ENCODE data around the gene ZDHHC1. TPM values are rescaled to one million over a fixed set of nuclear protein-coding genes. Genes with fewer than 3 reads are reported as not detected.

Gene ZDHHC1
- polyA plus RNA-seq, 1 of the 3 experiments (the other 2 are of a cell fraction) = 15.8 TPM

DNA sequence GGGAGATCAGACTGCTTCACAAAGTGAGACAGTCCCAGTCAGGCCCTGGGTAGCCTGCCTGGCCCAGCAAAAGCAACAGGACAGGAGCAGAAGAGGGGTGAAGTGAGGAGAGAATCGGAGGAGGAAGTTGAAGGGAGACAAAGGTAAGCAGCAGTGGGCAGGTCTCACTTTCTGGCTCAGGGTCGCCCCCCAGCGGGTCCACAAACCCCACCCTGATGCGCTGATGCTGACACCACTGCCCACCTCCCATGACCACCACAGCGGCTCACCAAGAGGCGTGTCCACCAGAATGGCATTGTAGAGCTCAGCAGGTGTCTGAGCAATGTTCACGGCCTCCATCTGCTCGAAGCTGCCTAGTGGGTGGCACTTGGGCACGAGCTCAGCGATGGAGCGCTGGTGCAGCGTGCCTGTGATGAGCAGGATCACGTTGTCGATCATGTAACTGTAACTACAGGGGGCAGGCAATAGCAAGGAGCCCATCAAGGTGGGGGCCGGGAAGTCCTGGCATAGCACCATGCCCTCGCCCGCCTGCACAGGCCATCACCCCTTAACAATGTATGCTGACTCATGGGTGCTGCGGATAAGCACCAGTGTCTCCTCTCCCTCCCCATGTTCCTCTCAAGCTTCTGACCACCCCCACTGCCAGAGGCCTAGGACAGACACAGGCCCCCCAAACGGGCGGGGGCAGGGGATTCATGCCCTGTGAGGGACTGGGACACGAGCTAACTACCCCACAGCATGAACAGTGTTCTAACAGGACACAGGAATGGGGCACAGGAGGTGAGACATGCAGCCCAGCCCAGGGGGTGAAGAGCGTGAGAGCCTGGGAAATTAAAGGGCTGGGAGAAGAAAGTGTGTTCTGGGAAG, 28.2 kb upstream of the ZDHHC1 start:
- 89% methylated on average over 15 of the region's 22 CpGs for WGBS (ENCODE audit: low lambda C conversion rate)
- Histone ChIP-seq H3K4me2 (no peak overlapping the region), H3K4me3 (ENCODE audit: low read depth in 2 of 2, low read length in 1 of 2) (no peak overlapping the region), H2AFZ (ENCODE audit: low read depth) (no peak overlapping the region), H3K79me2 (ENCODE audit: insufficient read depth) (peaks cover 4% of the 10 kb centered on the region; the same call in 1 of the 2 replicates), H3K27ac (ENCODE audit: low read depth in 2 of 2, low read length in 1 of 2) (no peak overlapping the region; a peak in 1 of 4 replicates), H3F3A (replicated peaks; ENCODE audit: insufficient read depth) (no peaks in the 10 kb centered on the region), H3K9me3 (no peaks in the 10 kb centered on the region), H3K4me1 (ENCODE audit: control insufficient read depth in 1 of 2, insufficient read depth in 2 of 2, low read depth in 1 of 2, low read length in 1 of 2) (peaks cover 0 to 44% of the 10 kb centered on the region in 2 experiments; a peak in 1 of 4 replicates), H3K9ac (no peak overlapping the region), H3K36me3 (replicated peaks in 1 of 2; ENCODE audit: control insufficient read depth in 1 of 2, insufficient read depth in 2 of 2, low read length in 1 of 2) (peaks cover 0 to 31% of the 10 kb centered on the region in 2 experiments), H3K27me3 (ENCODE audit: insufficient read depth) (no peaks in the 10 kb centered on the region), H3K9me2 (no peaks in the 10 kb centered on the region), H4K20me1 (ENCODE audit: insufficient read depth) (peaks cover 25% of the 10 kb centered on the region; the same call in 1 of the 2 replicates)
- no peak for DNase-seq
- POLR2A ChIA-PET = interaction anchor here (0.7 kb wide), 1 partner anchor 13 kb away, joined by 3 read pairs; the partner anchor contains the start of gene HSD11B2
- no peak for TF ChIP-seq EZH2phosphoT487 (IDR thresholded peaks at IDR 0.05; ENCODE audit: borderline replicate concordance, low read depth)
- no peak for TF ChIP-seq GABPA (IDR thresholded peaks at IDR 0.05; ENCODE audit: low read depth)
- TF ChIP-seq USF2 (IDR thresholded peaks at IDR 0.05; ENCODE audit: borderline replicate concordance, low read depth, low read length) = no peak
- TF ChIP-seq SMC3 (IDR thresholded peaks at IDR 0.05; ENCODE audit: low read depth, low read length) = no peak
- TF ChIP-seq IRF3 (IDR thresholded peaks at IDR 0.05; ENCODE audit: low read depth, low read length) = no peak
- TF ChIP-seq RXRA (IDR thresholded peaks at IDR 0.05; ENCODE audit: borderline replicate concordance, low read depth) = no peak
- no peak for TF ChIP-seq MAX (IDR thresholded peaks at IDR 0.05; ENCODE audit: low read depth)
- no peak for TF ChIP-seq ELF1 (IDR thresholded peaks at IDR 0.05)
- TF ChIP-seq FOSL2 (IDR thresholded peaks at IDR 0.05; ENCODE audit: borderline replicate concordance, low read depth) = no peak
- TF ChIP-seq TEAD4 (IDR thresholded peaks at IDR 0.05; ENCODE audit: borderline replicate concordance, insufficient read depth) = no peak
- TF ChIP-seq SIN3A (IDR thresholded peaks at IDR 0.05; ENCODE audit: borderline replicate concordance, low read depth, low read length) = no peak
- TF ChIP-seq YY1 (IDR thresholded peaks at IDR 0.05; ENCODE audit: low read depth) = no peak
- TF ChIP-seq, protein P1, sequence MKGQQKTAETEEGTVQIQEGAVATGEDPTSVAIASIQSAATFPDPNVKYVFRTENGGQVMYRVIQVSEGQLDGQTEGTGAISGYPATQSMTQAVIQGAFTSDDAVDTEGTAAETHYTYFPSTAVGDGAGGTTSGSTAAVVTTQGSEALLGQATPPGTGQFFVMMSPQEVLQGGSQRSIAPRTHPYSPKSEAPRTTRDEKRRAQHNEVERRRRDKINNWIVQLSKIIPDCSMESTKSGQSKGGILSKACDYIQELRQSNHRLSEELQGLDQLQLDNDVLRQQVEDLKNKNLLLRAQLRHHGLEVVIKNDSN (IDR thresholded peaks at IDR 0.05; ENCODE audit: borderline replicate concordance, low read depth) = no peak
- TF ChIP-seq GATA2 (CRISPR knock-in tag; IDR thresholded peaks at IDR 0.05) = no peak
- TF ChIP-seq MEF2A (IDR thresholded peaks at IDR 0.05; ENCODE audit: borderline replicate concordance, low read depth) = no peak
- TF ChIP-seq FOXJ3 (CRISPR knock-in tag; IDR thresholded peaks at IDR 0.05) = no peak
- TF ChIP-seq MXI1 (IDR thresholded peaks at IDR 0.05; ENCODE audit: low read depth, low read length) = no peak
- CTCF ChIA-PET = interaction anchor here (0.6 to 6.7 kb wide), 10 partner anchors 8 to 867 kb away, joined by 3 to 35 read pairs (median 3); no protein-coding TSS in a partner anchor
